IMR-90 (cell line): ENCODE results near the gene ADCY9. TPM values are rescaled to one million over a fixed set of nuclear protein-coding genes. Genes with fewer than 3 reads are reported as not detected.

Source experiments
- ATAC-seq: fragments of 200-7000 bp; cut with Tn5 transposase; 2 replicates; pipeline ENCODE4 v1.9.1; 2020; ENCODE audit warnings: low read depth, mild to moderate bottlenecking, moderate library complexity
- BruUV-seq: library from RNA; stranded (reverse); fragments of 400-500 nt; replicated peaks from 2 replicates; lab custom pipeline; 2021; lab: Mats Ljungman, UMichigan
- CTCF ChIA-PET: fragments of 300-600 bp; formaldehyde crosslinking; extraction: SDS; loops from one replicate; lab custom pipeline; 2021; ENCODE audit warnings: antibody characterized with exemption; lab: Yijun Ruan, JAX
- POLR2A ChIA-PET: fragments of 300-600 bp; sonication (Branson Sonifier 250); formaldehyde crosslinking; loops from one replicate; lab custom pipeline; 2022; ENCODE audit warnings: antibody characterized with exemption; ENCODE audit not compliant: unreplicated experiment; lab: Charles Lee
- DNase-seq: peaks from one replicate; pipeline ENCODE4 v3.0.0; 2013
- H2AFZ ChIP-seq: replicated peaks from 2 replicates; pipeline ENCODE3; 2013; ENCODE audit warnings: low read length, mild to moderate bottlenecking; ENCODE audit not compliant: poor library complexity
- H2AK5ac ChIP-seq: 2 replicates; pipeline ENCODE4 v1.6.1; 2013; ENCODE audit warnings: low read depth, low read length, inconsistent platforms
- H2AK9ac ChIP-seq: replicated peaks from 2 replicates; pipeline ENCODE3; 2013; ENCODE audit warnings: mild to moderate bottlenecking, low read depth, low read length, moderate library complexity; ENCODE audit not compliant: poor library complexity
- H2BK120ac ChIP-seq: 2 replicates; pipeline ENCODE4 v1.6.1; 2013; ENCODE audit warnings: low read depth, low read length, inconsistent platforms
- H2BK15ac ChIP-seq: 3 replicates; pipeline ENCODE4 v1.6.1; 2013; ENCODE audit warnings: low read depth, low read length, inconsistent platforms
- H2BK20ac ChIP-seq: 2 replicates; pipeline ENCODE4 v1.6.1; 2013; ENCODE audit warnings: low read depth, mild to moderate bottlenecking, inconsistent platforms, low read length, moderate library complexity
- H2BK5ac ChIP-seq: 2 replicates; pipeline ENCODE4 v1.6.1; 2013; ENCODE audit warnings: mild to moderate bottlenecking, low read depth, low read length, inconsistent platforms; ENCODE audit not compliant: poor library complexity, severe bottlenecking
- H3K14ac ChIP-seq: replicated peaks from 2 replicates; pipeline ENCODE4 v1.6.1; 2013; ENCODE audit warnings: low read depth, low read length, inconsistent platforms
- H3K18ac ChIP-seq: 2 replicates; pipeline ENCODE4 v1.6.1; 2013; ENCODE audit warnings: low read depth, low read length, control low read depth
- H3K23ac ChIP-seq: 2 replicates; pipeline ENCODE4 v1.6.1; 2013; ENCODE audit warnings: low read depth, low read length, inconsistent platforms
- H3K27ac ChIP-seq: 2 replicates; pipeline ENCODE4 v1.5.1; 2013; ENCODE audit warnings: mild to moderate bottlenecking, control low read depth, low read length; ENCODE audit not compliant: insufficient read depth
- H3K27me3 ChIP-seq: 2 replicates; pipeline ENCODE4 v1.6.1; 2013; ENCODE audit warnings: low read length; ENCODE audit not compliant: control insufficient read depth, insufficient read depth
- H3K36me3 ChIP-seq: 2 replicates; pipeline ENCODE4 v1.6.1; 2013; ENCODE audit warnings: low read length, mixed read lengths; ENCODE audit not compliant: control insufficient read depth, insufficient read depth
- H3K4ac ChIP-seq: 2 replicates; pipeline ENCODE4 v1.6.1; 2013; ENCODE audit warnings: low read depth, low read length, inconsistent platforms
- H3K4me1 ChIP-seq: 2 replicates; pipeline ENCODE4 v1.6.1; 2013; ENCODE audit warnings: low read length, mixed read lengths; ENCODE audit not compliant: control insufficient read depth, insufficient read depth
- H3K4me2 ChIP-seq: 2 replicates; pipeline ENCODE4 v1.6.1; 2013; ENCODE audit warnings: low read depth, mild to moderate bottlenecking, control low read depth, low read length, moderate library complexity
- H3K4me3 ChIP-seq: 2 replicates; pipeline ENCODE4 v1.5.1; 2013; ENCODE audit warnings: low read depth, mild to moderate bottlenecking, control low read depth, low read length, moderate library complexity; ENCODE audit not compliant: insufficient read depth
- H3K56ac ChIP-seq: 2 replicates; pipeline ENCODE4 v1.6.1; 2013; ENCODE audit warnings: low read length, inconsistent platforms; ENCODE audit not compliant: insufficient read depth; ENCODE audit errors: extremely low read depth
- H3K79me1 ChIP-seq, 2 experiments: 2 replicates each; pipeline ENCODE4 v1.6.1; 2013; ENCODE audit warnings: low read length in 2 of 2, inconsistent platforms in 1 of 2, low read depth in 1 of 2
- H3K9ac ChIP-seq: 2 replicates; pipeline ENCODE4 v1.6.1; 2013; ENCODE audit warnings: low read depth, low read length, control low read depth
- H3K9me1 ChIP-seq: 2 replicates; pipeline ENCODE4 v1.6.1; 2013; ENCODE audit warnings: low read length, inconsistent platforms; ENCODE audit not compliant: insufficient read depth
- H3K9me3 ChIP-seq: 2 replicates; pipeline ENCODE4 v1.6.1; 2013; ENCODE audit warnings: low read length; ENCODE audit not compliant: control insufficient read depth, insufficient read depth
- H4K20me1 ChIP-seq: 2 replicates; pipeline ENCODE4 v1.6.1; 2013; ENCODE audit warnings: low read length, inconsistent platforms; ENCODE audit not compliant: insufficient read depth
- H4K5ac ChIP-seq: 2 replicates; pipeline ENCODE4 v1.6.1; 2013; ENCODE audit warnings: mild to moderate bottlenecking, low read depth, low read length, control low read depth
- H4K8ac ChIP-seq, 2 experiments: 2 replicates each; pipeline ENCODE4 v1.6.1; 2013; ENCODE audit warnings: low read depth in 2 of 2, low read length in 2 of 2, control low read depth in 1 of 2, inconsistent platforms in 1 of 2
- H4K91ac ChIP-seq: 2 replicates; pipeline ENCODE4 v1.6.1; 2013; ENCODE audit warnings: low read depth, low read length, inconsistent platforms; ENCODE audit not compliant: insufficient read depth
- NFE2L2 ChIP-seq: fragments of 150-350 bp; IDR thresholded peaks from 2 replicates; pipeline ENCODE4 v1.6.1; 2016; ENCODE audit warnings: low read depth, mild to moderate bottlenecking, low read length
- RAD21 ChIP-seq: IDR thresholded peaks from 2 replicates; pipeline ENCODE4 v1.6.1; 2012; ENCODE audit warnings: low read length, improper control_type of control experiment
- WGBS, 2 experiments: methylation state at CpG; one replicate each; pipeline versions ENCODE4 v1.1.5 to v1.1.7; 2013; ENCODE audit warnings: missing lambda C conversion rate in 2 of 2; ENCODE audit not compliant: insufficient read length in 1 of 2; ENCODE audit errors: extremely low coverage in 2 of 2; 5-methylcytosine and 5-hydroxymethylcytosine counted together
- dilution Hi-C: fragments of 300-500 bp; cut with HindIII; formaldehyde crosslinking; loops from one replicate; pipeline ENCODE4 v1.14.3; 2018; ENCODE audit warnings: low sequenced_read_pairs; ENCODE audit not compliant: unreplicated experiment
- in situ Hi-C: fragments of 300-500 bp; cut with MboI; formaldehyde crosslinking; loops from 3 replicates; pipeline ENCODE4 v1.14.3; 2019; ENCODE audit warnings: low sequenced_read_pairs, inconsistent platforms, mixed read lengths
- intact Hi-C: fragments of 100-400 bp; cut with micrococcal nuclease; formaldehyde crosslinking; loops from 2 replicates; pipeline ENCODE4 v1.10.0; 2022
- polyA plus RNA-seq, 3 experiments: library from polyadenylated mRNA; depleted of rRNA; stranded (reverse); fragments of >200 nt; gene quantifications; 2 replicates each; pipeline ENCODE4 v1.2.3, GENCODE V29; 2012; ENCODE audit warnings: low replicate concordance in 1 of 3
- total RNA-seq: library from RNA; depleted of rRNA; stranded (reverse); fragments of >200 nt; gene quantifications from 2 replicates; pipeline ENCODE4 v1.2.3, GENCODE V29; 2012

Gene ADCY9
- total and polyA plus RNA-seq, 2 of the 4 experiments (the other 2 are of a cell fraction): 5.4 to 12.5 TPM

GRCh38 chr16:4111748-4112696, 4.2 kb downstream of the ADCY9 start:
- Histone ChIP-seq H2AFZ (peak overlapping the region; percentile 71), H2BK5ac (peak overlapping the region; percentile 15), H3K14ac (peak overlapping the region; percentile 77), H3K9me3 (no peaks in the 10 kb centered on the region), H4K91ac (peak overlapping the region; percentile 44), H3K4me1 (peaks cover 27% of the 10 kb centered on the region), H3K9ac (peak overlapping the region; percentile 38), H2BK15ac (peak overlapping the region; percentile 12; the same call in 1 of the 3 replicates), H4K8ac (peak overlapping the region in 1 of 2 experiments; percentile 84; a peak in 2 of 4 replicates), H3K4ac (peak overlapping the region; percentile 32), H3K56ac (peak overlapping the region; percentile 26; the same call in 1 of the 2 replicates), H2BK120ac (peak overlapping the region; percentile 3; the same call in 1 of the 2 replicates), H3K27ac (peak overlapping the region; percentile 6; the same call in 1 of the 2 replicates), H3K27me3 (no peaks in the 10 kb centered on the region), H3K4me3 (peak overlapping the region; percentile 47), H3K23ac (peak overlapping the region; percentile 69; the same call in 1 of the 2 replicates), H4K20me1 (peaks cover 34% of the 10 kb centered on the region; the same call in 1 of the 2 replicates), H2AK5ac (peak overlapping the region; percentile 16), H2AK9ac (peak overlapping the region; percentile 89), H3K18ac (no peak overlapping the region), H3K4me2 (peak overlapping the region; percentile 88), H3K9me1 (peaks cover 24% of the 10 kb centered on the region), H3K36me3 (peaks cover 19% of the 10 kb centered on the region), H3K79me1 (peaks cover 33 to 78% of the 10 kb centered on the region in 2 experiments), H4K5ac (0 out of 2 replicates have a peak overlapping the region, but pooled peaks have one; percentile 9), H2BK20ac (no peak overlapping the region)
- intact Hi-C loops (loop anchor here (2.0 to 10.0 kb wide), 3 partner anchors 60 to 417 kb away; no protein-coding TSS in a partner anchor), dilution Hi-C loops (no loop called here), in situ Hi-C loops (loop anchor here (10.0 kb wide), 1 partner anchor 143 kb away; no protein-coding TSS in a partner anchor)
- no TSS peak for BruUV-seq
- TF ChIP-seq NFE2L2 (peak; percentile 51; the same call in 1 of the 2 replicates), RAD21 (no peak)
- ChIA-PET POLR2A (interaction anchor here (0.5 kb wide), 2 partner anchors 51 to 177 kb away, joined by 3 to 18 read pairs; no protein-coding TSS in a partner anchor), CTCF (interaction anchor here (0.9 to 1.4 kb wide), 3 partner anchors 15 to 99 kb away, joined by 3 to 4 read pairs (median 3); no protein-coding TSS in a partner anchor)
- DNase-seq (peak; percentile 55), ATAC-seq (no peak)
- WGBS, 2 experiments: 55% methylated on average over 5 of the region's 16 CpGs; no CpG with 5 or more reads in 1 of the 2 experiments
